HuH-7 (cell line): ENCODE results near the gene DHRS12.

Source experiments
- DNase-seq: peaks from one replicate; pipeline ENCODE4 v3.0.0; 2011; ENCODE audit warnings: low spot score

Gene DHRS12

DNA sequence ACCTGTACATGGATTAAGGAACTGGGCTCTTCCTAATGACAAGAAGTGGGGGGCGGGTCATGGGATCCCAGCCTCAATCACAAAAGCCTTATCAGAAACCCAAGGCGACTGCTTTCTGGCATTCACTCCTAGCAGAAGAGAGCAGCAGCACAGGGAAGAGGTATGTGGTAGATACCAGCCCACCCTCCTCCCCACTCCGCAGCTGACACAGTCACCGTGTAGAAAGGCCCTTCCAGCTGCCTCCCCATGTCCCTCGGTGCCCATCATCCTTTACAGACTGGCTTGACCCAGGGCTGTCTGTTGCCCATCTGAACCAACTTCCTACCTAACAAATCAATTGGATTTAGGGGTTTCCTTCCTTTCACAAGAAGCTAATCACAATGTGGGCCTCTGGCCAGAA lies 3.1 kb upstream of the DHRS12 start:
- DNase-seq, result no peak

DNA sequence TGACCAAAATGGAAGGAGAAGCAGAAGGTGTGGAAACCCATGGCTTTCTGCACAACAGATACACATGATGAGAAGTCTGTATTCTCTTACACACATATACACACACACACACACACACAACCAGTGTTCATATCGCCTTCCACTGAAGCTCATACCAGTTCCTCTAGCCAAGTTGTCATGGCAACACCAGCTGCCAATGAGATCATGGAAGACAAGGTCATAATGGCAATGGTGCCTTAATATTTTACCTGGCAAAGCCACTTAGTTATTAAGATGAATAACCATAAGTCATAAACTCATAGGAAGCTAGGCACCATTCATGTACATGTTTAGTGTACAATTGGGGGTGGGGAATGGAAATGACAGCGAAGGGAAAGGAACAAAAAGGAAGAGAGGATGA lies 2.6 kb upstream of the DHRS12 start:
- no peak for DNase-seq

DNA sequence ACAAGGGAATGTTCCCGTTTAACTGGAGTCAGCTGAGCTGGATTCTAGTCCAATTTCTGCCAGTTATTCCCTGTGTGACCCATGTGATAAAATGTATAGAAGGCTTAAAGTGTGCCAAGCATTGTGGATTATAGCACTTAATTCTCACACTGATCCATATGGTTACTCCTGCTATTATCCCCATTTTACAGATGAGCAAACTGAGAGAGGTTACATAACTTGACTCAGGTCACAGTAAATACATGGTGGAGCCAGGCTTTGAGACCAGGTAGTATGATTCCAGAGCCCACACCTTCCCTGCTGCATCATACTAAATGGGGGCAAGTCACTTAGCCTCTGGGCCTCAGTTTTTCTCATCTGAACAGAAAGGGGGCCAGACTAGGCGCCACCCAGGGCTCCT lies 2.0 kb upstream of the DHRS12 start:
- DNase-seq, result no peak

DNA sequence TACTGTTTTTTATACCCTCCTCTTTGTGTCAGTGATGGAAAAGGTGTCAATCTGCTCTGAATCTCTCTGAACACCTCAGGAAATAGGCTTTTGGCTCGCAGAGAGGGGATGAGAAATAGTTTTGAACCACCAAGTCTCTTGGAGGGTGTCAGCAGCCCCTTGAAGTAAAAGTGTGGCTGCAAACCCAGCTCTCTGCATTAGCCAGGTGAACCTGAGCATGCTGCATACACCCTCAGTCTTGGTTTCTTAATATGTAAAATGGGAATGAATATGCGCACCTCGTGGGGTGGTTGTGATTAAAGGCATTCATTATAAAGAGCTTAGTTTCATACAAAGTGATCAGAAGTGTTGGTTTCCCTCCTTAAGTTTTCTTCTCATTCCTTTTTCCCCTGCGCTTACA lies 1.4 kb upstream of the DHRS12 start:
- DNase-seq, result no peak

DNA sequence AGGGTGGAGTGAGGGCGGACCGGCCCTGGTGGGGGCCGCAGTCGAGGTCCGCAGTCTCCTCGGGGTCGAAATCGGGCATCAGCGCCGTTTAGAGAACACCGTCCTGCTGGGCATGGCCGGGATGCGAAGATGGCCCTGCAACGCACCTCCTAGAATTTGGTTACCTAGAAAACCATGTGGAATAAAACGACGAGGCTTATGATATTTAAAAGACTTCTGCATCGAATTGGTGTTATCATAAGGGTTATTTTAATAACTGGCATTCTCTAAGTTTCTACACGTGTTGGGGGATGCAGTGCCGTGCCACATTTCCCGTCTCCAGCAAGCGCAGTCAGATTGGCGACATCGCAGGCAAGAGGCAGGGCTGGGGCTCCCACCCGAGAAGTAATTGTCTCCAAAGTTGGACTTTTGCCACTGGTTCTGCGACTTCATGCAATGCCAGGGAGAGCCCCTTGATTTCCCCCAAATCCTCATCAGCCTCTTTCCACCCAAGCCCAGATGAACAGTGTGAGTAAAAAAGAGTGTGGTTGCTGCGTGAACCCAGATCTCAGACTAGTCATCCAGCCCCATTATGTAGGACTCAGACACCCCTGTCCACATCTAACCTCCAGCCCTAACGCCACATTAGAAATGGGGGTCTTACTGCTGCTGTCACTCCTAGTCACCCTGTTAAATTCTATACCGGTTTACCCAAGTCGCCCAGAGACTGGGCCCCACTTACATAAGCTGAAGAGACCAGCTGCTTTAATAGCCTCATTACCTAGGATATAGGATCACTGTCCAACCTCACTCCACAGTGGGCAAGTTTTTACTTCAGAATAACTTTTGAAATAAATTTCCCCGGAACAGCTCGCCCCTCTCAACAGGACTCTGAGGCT lies 571 bp upstream of the DHRS12 start:
- DNase-seq, result no peak

DNA sequence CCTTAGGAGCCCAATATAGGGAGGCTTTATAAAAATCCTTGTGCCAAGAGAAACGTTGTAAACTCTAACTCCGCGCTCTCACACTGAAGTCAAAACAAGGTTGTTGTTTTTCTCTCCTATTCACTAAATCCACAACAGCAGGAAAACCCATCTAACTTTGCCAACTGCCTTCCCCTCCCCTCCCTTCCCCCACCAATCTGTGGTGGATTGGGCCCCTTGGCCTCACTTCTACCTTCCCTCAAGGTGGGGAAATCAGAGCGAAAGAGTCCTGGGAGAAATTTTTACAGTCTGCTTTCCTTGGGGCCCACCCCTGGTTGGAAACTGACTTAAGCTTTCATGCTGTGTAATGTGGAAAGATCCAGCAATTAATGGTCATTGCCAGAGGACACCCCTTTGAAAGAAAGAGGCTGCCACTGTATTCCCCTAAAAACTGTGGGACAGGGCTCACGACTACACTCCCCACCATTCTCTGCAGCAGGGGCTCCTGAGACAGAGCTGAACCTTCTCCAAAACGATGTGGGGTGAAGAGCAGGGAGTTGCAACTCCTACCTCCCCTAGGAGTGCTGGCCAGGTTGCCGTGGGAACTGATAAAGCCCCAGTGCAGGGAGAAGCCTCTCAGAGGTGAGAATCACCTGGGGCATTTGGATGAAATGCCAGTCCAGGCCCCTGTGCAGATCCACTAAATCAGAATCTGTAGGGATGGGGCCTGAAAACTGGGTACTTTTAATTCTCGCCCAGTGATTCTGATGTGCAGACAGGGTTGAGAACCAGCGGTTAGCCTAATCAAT lies 1.1 kb downstream of the DHRS12 start:
- no peak for DNase-seq

DNA sequence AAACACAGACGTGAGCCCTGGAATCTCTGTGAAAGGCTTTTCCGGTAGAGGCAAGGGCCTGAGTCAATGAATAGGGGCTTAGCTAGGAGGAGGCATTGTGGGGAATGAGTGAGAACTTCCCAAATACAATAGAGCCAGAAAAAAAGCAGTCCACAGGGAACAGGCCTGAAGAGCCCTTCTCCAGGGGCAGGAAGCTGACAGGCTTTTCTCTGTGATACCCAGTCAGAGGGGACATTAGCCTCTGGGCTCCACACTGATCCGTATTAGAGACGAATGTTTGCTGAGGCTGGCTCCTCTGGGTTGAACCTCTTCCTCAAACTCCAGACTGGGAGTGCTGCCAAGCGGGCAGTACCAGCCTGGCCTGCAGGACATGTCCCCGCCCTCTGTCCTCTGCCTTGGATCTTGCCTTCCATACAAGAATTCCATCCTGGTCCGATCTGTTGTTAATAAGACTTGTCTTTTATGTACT lies 2.3 kb downstream of the DHRS12 start:
- DNase-seq, result no peak

DNA sequence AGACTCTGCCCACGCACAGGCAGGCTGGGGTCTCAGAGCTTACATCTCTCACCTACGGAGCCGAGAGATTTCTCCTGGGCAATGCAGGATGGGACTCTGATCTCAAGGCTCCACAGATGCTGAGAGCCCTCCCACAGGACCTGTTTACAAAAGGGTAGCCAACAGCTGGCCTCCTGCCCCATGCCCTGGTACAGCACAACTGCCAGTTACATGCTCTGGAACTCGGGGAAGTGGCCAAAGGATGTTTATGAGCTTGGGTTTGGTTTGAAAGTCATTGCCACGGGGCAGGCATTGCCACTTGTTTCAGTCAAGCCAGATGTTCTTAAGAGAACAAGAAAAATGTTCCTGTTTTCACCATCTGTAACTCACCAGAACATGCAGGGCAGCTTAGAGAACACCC lies 3.5 kb downstream of the DHRS12 start:
- DNase-seq, result no peak

DNA sequence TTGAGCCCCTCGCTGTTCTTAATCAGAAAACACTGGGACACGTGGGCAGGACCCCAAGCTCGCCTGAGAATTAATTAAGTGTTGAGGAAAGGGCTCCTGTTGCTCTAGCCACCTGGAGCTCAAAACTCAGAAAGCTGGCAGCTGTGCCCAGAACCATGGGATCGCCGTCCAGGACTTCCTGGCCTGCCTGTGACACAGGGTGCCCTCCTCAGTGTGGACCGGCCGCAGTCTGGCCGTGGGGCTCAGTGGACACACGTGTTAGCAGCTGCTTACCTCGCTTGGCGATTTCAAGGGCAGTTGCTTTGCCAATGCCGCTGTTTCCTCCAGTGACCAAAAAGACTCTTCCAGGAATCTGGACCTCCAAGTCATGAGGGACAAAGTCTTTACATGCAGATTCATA lies 4.7 kb downstream of the DHRS12 start:
- no peak for DNase-seq

DNA sequence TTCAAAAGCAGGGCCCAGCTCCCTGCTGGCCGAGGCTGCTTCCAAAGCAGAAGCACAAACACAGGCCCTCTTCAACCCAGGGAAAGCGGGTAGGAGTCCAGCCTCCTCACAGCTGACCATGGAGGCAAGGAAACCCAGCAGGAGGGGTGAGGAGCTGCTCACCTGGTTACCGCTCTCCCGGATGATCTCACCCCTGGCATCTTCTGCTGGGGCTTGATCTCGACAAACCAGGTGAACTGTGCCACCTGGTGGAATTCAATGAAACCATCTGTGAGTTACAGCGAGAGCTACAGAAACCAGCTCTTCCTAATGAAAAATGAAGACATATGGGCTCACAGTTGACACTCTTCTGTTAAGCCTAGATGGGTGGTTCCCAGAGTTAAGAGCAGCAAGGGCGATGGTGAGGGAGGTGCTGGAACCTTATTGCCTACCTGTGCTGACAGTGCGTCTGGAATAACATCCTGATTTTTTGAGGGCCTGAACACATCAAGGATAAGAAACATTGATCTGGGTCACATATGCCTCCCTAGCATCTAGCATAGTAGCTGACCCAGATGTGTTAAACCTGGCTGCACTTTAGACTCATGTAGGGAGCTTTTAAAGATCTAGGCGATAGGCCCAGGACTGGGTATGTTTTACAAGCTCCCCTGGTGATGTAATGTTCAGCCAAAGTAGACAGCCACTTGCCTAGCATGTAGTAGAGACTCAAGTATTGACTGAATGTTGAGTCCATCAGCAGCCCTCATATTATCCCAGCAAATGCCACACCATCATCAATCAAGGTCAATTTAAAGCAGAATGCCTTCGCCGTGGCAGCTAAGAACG lies 6.1 kb downstream of the DHRS12 start:
- DNase-seq, result peak; percentile 67

DNA sequence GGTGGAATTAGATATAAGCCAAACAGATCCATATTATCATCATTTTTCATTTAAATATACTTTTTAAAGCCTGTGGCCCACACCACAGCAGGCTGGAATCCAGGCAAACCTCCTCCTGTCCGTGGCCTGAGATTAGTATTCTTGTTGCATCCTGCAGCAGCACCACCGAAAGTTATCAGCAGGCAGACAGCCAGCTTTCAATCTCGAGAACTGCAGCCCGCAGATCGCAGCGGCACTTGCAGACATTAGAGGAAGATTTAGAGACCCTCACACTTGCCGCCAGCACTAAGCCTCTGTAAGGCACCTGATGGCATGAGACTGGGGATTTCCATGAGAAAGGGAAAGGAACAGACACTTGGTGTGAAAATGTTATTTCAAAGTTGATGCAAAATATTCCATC lies 7.4 kb downstream of the DHRS12 start:
- DNase-seq, result no peak

DNA sequence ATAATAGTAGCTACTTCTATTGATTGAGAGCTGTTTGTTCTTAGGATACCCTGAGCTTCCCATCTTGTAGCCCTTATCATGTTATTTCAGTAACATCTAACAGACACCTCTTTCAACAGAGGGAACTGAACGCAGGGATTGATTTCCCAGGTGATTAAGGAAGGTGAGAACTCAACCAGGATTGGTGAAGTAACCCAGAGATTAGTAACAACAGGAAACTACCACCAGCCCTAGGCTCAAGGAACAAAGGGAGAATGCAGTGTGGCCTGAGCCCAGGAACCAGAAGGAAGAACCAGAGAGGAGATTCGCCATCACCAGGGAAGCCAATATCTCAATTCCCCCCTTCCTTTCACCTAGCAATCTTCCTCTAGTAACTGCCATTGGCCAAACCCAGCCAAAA lies 8.5 kb downstream of the DHRS12 start:
- DNase-seq, result no peak

DNA sequence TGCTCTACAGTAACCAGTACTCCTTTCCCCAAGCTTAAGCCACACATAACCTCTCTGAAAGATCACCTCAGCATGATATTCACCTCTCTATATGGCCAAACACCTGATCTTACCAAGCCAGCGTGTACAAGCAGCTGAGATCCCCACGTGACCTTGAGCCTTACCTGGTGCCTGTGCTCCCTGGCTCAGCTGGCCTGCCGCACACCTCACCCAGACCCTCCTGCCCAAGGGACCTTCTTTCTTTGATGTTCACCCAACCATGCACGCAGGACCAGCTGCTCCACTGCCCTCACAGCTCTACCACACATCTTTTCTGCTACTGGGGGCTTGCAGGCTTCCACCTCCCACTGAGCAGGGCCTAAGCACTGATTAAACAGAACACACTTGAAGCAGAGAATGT lies 9.0 kb downstream of the DHRS12 start:
- no peak for DNase-seq

DNA sequence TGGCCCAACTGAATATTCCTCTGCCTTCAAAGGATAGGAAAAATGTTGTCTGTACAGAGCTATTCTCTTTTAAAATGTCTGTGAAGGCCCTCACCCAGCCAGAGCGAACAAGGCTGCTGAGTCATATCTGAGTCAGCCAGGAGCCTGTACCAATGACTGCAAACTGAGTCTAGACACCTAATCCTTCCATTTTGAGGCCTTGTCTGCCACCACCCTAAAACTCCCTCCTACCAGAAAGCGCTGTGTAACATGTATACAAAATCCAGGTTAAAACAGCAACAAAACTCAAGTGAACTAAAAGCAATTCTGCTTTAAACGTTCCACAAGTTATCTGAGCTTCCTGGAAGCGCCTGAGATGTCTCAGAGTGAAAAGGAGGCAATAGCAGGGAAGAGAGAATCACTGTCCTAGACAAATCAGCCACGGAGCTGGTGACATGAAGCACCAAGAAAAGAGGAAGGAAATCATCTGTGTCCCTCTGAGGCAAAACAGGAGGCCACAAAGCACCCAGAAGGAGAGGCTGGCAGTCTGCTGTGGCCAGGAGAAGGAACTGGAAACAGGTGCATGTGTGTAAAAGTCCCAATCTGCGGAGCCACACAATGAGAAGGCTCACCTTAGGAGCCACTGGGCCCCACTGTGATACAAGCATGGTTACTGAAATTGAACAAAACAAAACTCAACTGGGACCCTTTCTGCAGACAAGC lies 10.2 kb downstream of the DHRS12 start:
- DNase-seq, result no peak

DNA sequence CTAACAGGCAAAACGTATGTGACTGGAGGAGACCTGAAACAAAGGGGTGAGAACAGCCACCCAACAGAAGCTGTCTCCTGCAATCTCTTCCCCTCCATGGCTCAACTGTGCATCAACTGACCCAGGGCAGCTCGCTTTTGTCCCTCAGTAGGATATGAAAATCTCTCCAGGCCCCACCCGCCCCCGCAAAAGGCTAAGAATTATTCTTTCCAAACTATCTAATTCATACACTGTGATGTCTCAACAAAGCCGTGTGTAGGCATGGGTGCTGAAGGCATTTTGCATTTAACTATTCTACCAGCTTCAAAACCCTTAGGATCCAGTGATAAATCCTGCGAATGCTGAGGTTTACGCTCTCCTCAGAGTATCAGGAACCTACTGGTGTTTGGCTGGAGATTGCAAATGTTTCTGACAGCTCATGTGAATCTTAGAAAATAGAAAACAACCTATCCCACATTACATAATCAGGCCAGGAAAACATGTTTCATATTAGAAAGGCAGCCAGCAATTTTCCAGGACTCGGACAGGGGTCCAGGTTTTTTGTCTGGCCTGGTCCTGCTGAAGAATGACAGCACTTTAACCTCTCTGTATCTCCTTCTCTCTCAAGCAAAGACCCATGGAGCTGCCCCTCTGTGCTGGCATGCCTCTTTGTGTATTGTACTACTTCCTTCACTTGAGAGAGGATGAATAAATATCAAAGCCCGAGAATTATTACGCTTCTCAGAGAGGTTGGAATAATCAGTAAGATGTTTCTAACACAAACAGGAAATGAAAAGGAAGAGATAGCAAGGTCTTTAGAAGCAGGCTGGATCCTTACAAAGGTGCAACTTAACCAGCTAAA lies 17.3 kb downstream of the DHRS12 start:
- no peak for DNase-seq

DNA sequence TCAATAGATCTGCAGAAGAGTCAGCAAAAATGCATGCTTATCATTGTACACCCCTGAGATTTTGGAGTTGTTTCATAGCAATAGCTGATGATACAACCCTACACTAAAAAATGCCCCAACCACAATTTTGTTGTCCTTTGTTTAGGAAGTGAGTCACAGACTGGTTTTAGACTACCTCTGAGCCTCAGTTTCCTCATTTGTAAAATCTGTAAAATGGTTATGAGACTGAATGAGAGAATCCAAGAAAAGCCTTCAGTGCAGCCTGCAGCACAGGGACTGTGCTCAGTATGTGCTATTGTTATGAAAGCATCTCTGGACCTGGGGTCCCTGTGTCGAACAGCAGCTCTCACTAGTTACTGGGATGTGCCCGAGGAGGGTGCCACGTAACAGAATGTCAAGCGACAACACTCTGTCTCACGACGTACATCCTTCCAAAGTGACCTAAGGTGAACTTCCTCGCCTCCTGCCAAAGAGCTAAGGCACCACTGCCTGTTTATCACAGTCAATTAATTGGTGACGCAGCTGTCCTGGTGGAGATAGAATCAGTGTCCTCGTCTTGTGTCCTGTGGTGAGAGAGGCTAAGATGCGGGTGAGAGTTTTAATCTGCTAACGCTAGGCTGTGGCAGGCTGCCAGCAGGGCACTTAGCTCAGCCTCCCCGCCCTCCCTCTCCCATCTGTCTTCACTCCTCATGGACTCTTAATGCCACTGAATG lies 18.1 kb downstream of the DHRS12 start:
- DNase-seq, result no peak

DNA sequence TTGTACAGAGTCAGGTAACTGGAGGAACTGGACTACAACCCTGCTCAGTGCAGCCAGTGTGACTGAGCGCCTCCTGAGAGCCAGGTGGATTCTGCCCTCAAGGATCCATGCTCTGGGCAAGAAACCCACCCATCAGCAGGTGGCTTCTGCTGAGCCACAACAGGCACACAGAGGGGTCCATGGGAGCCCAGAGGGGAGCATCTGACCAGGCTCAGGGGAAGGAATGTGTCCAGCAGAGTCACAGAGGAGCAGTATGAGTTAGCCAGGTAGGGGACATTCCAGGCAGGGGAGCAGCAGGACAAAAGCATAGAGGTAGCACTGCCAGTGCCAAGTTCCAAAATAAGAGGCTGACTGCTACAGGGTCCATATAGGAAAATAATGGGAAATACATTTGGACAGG lies 19.9 kb downstream of the DHRS12 start:
- DNase-seq, result no peak

DNA sequence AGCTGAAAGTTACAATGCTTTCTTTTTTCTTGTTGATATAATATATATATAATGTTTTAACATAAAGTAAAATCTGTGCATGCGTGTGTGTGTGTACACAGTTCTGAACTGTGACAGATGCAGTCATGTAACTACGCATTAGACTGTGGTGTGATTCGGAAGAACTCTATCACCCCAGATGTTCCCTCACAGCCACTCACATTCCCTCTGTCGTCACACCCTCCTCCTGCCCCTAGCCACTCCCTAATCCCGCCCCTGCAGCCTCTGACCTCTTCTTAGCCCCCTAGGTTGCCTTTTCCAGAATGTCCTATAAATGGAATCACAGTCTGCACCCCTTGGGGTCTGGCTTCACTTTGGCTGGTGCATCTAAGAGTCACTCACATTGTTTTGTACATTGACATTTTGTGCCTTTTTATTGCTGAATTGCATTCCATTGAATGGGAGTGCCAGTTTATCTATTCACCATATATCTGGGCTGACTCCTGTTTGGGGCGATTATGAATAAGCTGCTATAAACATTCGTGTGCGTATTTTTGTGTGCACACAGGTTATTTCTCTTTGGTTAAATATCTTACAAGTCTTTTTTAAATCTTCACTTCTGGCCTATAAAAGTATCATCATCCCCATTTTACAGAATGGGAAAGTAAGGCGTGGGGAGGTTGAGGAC lies 20.4 kb downstream of the DHRS12 start:
- DNase-seq, result no peak

DNA sequence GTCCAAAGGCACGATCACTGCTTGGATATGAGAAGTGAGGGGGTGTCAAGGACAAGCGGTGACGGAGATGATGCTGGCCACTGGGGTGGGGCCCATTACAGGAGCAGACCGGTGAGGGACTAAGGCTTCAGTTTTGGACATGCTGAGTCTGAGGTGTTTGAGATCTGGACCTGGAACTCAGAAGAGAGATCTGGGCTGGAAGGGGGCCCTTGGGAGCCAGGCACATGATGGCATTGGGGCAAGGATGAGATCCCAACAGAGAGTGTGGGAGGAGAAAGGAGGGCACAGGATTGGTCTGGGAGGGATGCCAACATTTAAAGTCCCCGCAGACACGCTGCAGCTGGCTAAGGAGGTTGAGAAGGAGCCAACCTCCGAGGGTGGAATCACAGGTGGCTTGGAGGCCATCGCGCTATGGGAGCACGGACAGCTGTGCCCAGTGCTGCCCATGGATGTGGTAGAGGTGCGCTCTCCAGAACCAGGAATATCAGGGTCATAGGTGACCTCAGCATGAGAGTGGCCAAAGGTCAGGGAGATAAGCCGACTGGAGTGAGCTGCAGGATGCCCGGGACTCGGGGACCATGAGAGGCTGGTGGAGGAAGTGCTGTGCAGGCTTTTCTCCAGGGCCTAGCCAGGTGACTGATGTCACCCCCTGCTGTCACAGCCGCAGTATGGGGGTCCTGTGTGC lies 21.8 kb downstream of the DHRS12 start:
- DNase-seq, result no peak
